Stimulated activated CD8-positive, alpha-beta memory T cell treated with anti-CD3 and anti-CD28 coated beads, Interleukin-15, amount 100 ng/mL, for 4 hours (primary cell): ENCODE data around the gene C17orf67.

Source experiments
- DNase-seq, 2 donors: peaks; one replicate each; pipeline ENCODE4 v3.0.0-alpha.2; 2020; ENCODE audit warnings: low read depth in 2 of 2

C17orf67 gene, protein sequence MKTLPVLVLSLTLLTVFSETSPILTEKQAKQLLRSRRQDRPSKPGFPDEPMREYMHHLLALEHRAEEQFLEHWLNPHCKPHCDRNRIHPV

DNA sequence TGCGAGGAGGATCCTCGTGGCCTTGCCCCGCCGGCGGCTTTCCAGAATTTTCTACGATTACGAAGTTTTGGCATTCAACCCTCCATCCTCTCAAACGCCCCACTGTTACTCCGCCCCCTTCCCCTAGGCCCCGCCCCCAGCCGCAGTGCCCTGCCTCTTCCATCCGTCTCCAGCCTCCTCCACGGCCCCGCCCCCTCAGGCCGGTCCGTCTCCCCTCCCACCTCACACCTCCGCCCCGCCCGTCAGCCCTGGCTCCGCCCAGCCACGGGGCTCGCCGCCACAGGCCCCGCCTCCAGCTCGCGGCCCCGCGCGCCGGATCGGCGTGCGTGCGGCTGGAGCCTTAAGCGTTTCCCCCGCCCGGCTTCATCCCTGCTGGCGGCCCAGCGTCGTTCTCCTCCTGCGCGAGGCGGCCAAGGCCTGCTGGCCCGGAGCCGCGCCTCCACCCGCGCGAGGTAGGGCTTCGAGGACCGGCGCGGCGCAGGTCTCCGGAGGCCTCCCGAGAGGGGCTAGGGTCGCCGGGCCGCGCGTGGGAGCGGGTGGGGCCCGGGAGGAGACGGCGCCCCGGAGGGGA, at the start of gene C17orf67, which contains the start of gene DGKE:
C17orf67 (minus strand) TSS at position 112 of the 571 bp plus-strand sequence. CDS start 18,110 bp downstream, outside the sequence.
DGKE (plus strand) TSS at position 343 of the 571 bp plus-strand sequence. CDS start 645 bp downstream, outside the sequence.
- peak; percentile 98 for DNase-seq

DNA sequence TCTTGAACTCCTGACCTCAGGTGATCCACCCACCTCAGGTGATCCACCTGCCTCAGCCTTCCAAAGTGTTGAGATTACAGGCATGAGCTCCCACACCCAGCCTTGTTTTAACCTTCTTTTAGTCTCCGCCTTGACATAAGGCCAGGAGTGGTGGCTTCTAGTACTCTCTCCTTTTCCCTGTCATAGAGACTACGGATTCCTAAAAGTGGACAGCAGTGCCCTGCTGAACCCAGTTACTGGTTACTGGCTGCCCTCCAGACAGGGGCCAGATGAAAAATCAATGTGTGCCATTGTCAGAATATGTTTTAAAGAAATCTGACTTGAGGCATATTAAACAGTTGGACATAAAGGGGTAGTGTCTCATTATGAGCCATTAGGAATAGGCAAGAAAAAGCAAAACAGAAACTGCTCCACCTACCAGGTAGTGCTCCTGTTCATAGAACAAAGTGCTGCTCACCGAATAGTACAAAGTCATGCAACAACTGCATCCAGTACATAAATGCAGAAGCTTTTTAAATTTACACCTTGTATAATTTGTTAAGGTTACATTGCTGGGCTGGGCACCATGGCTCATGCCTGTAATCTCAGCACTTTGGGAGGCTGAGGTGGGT, 48.1 kb upstream of the C17orf67 start:
- DNase-seq = no peak

DNA sequence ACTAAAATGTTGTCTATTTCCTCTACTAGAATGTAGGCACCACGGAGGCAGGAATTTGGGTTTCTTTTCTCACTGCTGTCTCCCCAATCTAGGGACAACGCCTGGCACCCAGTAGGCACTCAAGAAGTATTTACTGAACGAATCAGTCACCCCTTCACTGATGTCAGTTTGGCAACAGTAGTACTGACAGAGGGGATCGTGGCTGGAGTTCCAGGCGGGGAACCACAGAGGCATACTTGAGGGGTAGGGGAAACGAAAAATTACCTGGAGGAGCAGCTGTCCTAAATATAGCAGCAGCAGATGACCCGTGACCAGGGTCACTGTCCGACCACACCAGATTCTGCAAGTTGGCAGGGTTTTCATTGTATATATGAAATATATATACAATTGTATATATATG, 46.9 kb upstream of the C17orf67 start:
- DNase-seq = no peak

DNA sequence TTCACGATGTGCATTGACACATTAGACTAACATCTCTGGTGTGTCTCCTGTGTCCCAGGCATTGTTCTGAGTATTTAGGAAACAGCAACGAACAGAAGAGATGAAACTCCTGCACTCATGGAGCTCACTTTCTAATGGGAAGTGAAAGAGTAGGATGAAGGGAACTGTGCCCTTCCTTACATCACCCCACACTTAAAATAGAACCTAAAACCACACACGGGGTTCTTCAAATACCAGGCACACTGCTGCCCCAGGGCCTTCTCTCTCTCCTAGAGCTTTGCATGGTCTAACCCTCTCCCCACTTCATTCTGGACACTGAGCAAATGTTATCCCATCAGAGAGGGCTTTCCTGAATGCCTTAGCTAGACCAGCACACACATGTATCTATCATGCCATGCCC, 46.4 kb upstream of the C17orf67 start:
- DNase-seq = no peak

DNA sequence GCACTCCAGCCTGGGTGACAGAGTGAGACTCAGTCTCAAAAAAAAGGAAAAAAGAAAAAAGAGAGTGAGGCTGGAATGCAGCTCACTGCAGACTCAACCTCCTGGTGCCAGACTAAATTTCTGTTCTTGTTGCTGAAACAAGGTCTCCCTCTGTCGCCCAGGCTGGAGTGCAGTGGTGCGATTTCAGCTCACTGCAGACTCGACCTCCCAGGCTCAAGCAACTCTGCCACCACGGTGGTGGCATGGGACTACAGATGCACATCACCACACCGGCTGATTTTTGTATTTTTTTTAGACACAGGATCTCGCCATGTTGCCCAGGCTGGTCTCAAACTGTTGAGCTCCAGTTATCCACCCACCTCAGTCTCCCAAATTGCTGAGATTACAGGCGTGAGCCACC, 45.6 kb upstream of the C17orf67 start:
- DNase-seq = no peak

DNA sequence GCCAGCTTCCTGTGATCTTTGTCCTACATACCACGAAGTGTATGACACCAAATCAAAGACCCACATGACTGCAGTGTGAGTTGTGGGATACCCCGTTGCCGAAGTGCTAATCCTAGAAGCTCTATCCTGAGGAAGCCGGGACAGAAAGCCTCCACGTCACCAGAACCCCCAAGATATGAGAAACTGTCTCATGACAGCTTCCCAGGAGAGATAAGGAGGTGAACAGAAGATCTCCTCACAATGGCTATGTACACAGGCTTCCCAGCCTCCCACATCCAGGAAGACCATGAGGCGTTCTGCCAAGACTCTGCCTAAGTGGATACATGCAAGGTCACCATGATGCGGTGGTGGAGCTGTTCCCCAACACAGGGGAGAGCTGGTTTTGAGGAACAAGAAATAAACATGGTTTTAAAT, 43.1 kb upstream of the C17orf67 start:
- DNase-seq = no peak

DNA sequence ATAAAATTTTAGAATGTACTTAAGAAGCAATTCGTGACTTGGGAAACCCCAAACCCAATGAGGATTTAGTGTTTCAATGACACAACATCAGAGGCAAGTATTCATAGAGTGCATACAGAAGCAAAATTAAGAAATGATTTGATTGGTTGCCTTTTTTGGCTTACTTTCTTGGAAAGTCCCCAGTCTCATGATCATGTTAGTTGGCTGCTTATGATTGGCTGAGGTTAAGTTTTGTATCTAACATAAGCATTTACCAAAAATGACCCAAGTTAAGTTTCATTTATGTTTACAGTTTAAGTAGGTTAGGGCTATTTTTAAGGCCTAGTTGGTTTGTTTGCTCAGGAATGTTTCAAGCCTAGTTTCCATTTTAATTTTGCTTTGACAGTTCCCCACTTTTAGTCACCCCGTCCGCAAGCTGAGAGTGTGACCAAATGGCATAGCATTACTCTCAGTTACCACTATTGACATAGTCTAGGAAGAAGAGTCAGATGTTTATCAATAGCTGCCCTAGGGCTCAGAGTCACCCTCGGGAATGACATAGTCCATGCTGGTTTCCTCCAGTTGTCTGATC, 36.4 kb upstream of the C17orf67 start:
- no peak for DNase-seq

DNA sequence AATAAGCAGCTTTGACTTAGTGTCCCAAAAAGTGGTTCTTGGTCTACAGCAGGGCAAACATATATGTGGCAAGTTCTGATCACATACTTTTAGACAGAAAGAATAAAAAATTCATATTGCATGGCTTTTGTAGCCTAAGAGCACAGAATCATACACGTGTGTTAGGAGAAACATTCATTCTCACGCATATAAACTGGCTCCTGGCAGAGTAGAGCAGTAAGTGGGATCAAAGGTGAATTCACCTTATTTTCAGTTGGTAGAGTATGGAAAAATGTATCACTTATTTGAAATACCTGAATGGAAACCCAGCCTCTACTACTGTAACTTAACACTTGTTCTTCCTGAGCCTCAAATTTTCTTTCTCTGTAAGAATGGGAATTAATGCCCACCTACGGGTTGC, 35.0 kb upstream of the C17orf67 start:
- no peak for DNase-seq

DNA sequence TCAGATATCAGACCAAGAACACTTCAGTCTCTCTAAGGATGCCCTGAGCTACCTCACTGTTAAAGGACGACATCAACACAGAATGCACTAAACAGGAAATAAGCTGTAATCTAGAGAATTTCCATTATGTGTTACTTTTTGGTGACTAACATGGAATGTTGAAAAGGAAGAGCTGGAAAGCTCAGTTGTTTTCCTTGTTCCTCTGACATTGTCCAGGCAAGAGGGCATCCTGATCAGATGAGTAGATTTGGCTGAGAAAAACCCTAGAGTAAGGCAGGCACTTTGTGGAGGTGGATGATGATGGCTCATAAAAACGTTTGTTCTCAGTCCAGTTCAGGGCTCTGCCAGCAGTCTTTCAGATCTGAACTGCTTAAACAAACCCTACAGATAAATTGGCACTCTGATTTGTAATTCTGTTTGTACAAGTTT, 34.2 kb upstream of the C17orf67 start:
- no peak for DNase-seq

DNA sequence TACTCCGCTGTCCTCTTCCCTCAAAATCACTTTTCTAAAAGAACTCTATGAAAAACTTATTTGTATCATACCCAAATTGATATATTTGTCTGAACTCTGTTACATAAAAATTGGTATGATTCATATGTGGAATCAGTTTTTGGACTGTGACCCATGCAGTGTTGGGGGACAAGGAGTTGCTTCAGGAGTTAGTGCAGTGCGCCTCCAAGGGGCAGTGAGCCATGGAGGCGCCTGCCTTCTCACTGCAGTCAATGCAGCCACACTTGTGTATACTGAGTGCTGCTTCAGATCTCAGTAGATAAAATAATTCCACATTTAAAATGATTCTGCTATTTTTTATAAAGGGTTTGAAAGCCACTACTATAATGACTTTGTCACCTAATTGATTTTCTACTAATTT, 32.8 kb upstream of the C17orf67 start:
- no peak for DNase-seq

DNA sequence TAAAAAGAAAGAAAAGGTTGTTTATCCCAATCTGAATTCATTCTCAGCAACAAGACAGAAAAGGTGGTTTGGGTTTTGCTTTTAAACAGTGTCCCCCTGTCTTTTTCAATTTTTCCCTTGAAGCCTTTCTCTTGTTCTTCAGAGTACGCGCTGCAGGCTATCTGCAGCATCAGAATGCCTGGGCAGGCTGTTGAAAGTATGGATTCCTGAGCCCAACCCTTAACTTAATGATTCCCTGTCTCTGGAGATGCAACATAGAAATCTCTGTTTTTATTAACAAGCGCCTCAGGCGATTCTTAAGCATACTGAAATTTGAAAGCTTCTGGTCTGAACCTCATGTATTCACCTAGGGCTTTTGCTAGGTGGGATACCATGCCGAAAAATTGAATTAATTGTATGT, 32.4 kb upstream of the C17orf67 start:
- no peak for DNase-seq

DNA sequence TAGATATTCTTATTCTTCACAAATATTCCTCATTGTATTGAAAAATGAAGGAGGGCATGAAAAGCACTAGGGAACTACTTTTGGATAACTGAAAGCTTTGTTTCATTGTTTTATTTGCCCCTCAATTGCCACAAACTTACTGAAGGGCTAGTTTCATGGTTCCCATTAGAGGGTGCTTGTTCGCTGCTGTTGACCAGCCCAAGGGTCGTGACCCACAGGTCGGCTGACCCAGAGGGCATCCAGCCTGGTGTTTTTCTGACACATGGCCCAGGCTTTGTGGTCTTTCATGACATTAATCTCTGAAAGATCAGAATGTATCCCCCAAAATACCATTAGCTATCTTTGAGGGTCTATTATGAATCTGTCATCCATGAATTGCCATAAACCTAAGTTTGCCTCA, 30.3 kb upstream of the C17orf67 start:
- DNase-seq = no peak

DNA sequence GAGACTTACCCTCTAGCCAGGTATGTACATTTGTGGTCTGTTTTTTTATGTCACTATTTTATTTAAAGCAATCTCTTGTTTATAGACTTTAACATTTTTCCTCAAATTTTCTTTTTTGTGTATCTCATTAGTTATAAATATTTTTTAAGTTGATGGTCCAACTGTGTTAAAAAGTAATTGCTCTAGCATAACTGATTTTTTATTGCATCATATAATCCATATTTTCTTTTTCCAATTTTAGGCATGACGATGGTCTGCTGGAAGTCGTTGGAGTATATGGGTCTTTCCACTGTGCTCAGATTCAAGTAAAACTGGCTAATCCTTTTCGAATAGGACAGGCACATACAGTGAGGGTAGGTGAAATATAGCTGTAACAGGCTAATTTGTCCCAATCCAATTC, 28.2 kb upstream of the C17orf67 start:
- DNase-seq = no peak

DNA sequence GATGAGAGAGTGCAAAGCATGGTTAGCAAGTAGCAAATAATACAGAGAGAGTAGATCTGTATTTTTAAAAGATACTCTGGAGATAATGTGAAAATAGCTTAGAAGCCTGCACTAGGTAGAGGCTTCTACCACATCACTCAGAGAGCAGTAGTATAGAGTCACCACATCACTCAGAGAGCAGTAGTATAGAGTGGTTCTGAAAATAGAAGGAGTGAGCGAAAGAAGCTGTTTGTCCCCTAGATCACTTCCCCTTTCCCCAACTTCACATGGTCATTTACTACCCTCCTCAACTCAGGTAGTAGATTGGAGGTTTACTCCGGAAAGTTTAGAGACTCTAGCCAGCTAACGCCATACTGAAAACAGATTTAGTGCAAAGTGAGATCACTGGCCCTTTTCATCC, 17.3 kb upstream of the C17orf67 start:
- no peak for DNase-seq

DNA sequence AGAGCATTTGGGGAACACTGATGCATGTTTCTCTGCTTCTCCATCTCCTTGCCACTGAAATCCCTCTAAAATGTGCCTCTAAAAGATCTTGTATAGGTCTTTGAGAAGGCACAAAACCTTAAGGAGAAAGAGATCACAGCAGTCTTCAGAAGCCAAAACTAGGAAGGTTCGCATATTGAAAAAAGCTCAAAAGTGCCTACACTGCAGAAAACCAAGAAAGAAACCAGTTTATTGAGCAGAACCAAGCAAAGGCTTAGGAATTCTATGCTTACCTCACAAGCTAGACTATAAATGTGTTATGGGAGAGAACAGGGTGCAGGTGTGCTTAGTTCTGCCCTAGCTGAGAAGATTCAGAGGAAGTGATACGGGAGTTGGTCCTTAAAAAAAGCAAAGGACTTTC, 16.9 kb upstream of the C17orf67 start:
- no peak for DNase-seq

DNA sequence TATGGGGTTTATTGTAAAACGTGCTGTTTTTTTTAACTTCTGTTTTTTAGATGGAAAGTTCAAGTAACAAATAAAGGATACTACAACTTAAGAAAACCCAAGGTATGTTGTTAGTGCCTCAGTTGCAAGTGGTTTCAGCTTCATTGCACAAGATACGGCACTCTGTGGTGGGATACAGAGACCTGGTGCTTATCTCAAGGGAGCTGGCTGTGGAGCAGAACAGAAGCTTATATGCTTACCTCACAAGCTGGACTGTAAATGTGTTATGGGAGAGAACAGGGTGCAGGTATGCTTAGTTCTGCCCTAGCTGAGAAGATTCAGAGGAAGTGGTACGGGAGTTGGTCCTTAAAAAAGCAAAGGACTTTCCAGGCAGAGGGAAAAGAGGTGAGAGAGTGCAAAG, 15.4 kb upstream of the C17orf67 start:
- DNase-seq = no peak

DNA sequence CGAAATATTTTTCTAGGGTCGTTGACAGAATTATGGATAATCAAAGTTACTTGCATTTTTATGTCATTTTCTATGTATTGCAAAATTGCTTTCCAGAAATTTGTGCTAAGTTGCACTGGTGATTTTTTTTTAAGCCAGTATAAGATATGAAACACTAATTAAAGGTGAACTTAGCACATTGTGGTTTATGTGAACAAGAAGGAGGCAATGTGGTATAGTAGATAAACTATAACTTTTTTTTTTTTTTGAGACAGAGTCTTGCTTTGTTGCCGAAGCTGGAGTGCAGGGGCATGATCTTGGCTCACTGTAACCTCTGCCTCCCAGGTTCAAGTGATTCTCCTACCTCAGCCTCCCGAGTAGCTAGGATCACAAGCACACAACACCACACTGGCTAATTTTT, 13.4 kb upstream of the C17orf67 start:
- no peak for DNase-seq

DNA sequence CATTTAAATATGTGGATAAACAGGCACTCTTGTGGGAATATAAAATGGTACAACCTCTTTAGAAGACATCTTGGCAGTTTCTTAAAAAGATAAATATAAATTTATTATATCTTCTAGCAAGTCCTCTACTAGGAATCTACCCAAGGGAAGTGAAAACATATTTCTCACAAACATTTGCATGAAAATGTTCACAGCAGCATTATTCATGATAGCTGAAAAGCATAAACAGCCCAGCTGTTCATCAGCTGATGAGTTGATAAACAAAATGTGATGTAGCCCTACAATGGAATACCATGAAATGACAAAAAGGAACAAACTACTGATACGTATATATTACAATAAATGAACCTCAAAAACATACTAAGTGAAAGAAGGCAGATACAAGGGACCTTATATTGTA, 12.2 kb upstream of the C17orf67 start:
- no peak for DNase-seq

DNA sequence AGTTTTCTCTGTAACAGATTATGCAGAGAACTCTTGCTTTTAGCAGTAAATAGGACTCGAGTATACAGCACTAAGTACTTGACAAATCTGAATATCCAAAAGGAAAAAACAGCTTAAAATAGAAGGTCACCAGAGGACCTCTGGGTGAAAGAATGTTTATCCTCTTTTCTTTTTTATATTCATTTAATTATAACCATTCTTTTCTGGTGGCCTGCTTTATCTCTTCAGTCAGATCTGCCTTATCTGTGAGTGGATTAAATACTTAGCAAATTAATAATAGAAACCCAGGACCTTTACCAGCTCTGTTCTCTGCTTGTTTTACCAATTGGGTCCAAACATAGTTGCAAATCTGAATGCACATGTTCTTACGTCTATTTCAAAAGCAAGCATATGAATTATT, 8.9 kb upstream of the C17orf67 start:
- no peak for DNase-seq

DNA sequence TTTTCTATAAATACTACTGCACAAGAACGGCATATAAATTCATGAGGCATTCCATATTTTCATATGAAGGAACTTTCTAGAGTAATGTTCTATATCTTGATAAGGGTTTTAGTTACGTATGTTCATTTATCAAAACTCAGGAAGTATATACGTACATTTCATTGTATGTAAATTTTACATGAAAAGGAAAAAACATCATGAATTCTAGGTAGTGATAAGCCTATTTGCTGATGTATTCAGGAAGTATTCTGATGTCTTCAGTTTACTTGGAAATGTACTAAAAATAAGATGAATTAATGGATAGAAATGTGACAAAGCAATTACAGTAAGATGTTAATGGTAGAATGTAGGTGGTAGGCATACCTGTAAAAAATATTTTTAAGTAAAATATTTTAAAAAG, 5.0 kb upstream of the C17orf67 start:
- DNase-seq = no peak

DNA sequence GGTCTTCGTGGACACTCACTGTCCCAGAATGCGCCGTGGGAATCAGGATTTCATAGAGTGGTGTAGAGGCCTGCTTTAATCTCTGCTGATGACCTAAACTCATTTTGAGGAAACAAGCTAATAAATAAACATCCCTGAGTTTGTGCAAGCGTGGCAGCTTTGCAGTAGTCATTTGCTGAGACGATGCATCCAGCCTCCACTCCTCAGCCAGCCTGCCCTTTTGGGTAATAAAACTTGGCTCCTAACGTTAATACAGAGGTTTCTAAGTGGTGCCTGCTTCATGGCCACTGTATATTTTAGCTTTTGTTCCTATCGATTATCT, 1.5 kb upstream of the C17orf67 start:
- no peak for DNase-seq

DNA sequence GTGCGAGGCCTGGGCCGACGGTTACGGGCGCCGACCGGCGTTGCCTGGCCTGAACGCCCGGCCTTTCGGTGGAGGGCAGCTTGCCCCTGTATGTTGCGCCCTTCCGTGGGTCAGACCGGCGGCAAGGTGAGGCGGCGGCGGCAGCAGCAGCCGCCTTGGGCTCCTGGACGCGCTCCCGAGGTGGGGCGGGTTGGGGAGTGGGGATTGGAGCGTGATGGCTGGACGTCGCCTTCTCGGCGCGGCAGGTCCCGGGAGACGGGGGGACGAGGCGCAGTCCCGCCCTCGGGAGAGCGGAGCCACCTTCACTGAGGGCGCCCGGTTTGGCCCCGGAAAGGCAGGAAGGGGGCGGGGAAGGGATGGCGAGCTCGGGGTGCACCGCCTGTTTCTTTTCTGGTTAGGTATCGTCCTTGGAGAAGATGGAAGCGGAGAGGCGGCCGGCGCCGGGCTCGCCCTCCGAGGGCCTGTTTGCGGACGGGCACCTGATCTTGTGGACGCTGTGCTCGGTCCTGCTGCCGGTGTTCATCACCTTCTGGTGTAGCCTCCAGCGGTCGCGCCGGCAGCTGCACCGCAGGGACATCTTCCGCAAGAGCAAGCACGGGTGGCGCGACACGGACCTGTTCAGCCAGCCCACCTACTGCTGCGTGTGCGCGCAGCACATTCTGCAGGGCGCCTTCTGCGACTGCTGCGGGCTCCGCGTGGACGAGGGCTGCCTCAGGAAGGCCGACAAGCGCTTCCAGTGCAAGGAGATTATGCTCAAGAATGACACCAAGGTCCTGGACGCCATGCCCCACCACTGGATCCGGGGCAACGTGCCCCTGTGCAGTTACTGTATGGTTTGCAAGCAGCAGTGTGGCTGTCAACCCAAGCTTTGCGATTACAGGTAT, 902 bp upstream of the C17orf67 start:
- DNase-seq = peak; percentile 38 to 50
